GM23338 (cell line): ENCODE results near the gene BPIFB2. TPM values are rescaled to one million over a fixed set of nuclear protein-coding genes. Genes with fewer than 3 reads are reported as not detected.

Source experiments
- ATAC-seq: fragments of 200-7000 bp; cut with Tn5 transposase; 3 replicates; pipeline ENCODE4 v1.9.1; 2020
- DNase-seq: peaks from one replicate; pipeline ENCODE4 v3.0.0-alpha.2; 2015; ENCODE audit warnings: low spot score
- H2AFZ ChIP-seq: fragments of 200-600 bp; sonication (generic); 2 replicates; pipeline ENCODE4 v1.8.0; 2016; ENCODE audit warnings: antibody characterized with exemption, mild to moderate bottlenecking, moderate library complexity
- H3F3A ChIP-seq: fragments of 200-600 bp; sonication (generic); replicated peaks from 2 replicates; pipeline ENCODE4 v1.8.0; 2017; ENCODE audit warnings: antibody characterized with exemption, mixed run types, low read depth
- H3K27ac ChIP-seq: fragments of 200-600 bp; sonication (generic); 2 replicates; pipeline ENCODE4 v1.6.1; 2016; ENCODE audit warnings: low read depth
- H3K27me3 ChIP-seq: fragments of 200-600 bp; sonication (generic); 2 replicates; pipeline ENCODE4 v1.8.0; 2016; ENCODE audit warnings: mild to moderate bottlenecking, mixed run types, moderate library complexity; ENCODE audit not compliant: insufficient read depth
- H3K36me3 ChIP-seq: fragments of 200-600 bp; sonication (generic); 2 replicates; pipeline ENCODE4 v1.8.0; 2016; ENCODE audit warnings: mild to moderate bottlenecking; ENCODE audit not compliant: insufficient read depth
- H3K4me1 ChIP-seq: fragments of 200-600 bp; sonication (generic); 2 replicates; pipeline ENCODE4 v1.8.0; 2016; ENCODE audit warnings: mild to moderate bottlenecking, moderate library complexity; ENCODE audit not compliant: insufficient read depth
- H3K4me2 ChIP-seq: fragments of 200-600 bp; sonication (generic); 2 replicates; pipeline ENCODE4 v1.7.1; 2017; ENCODE audit warnings: mixed run types
- H3K4me3 ChIP-seq: fragments of 200-600 bp; sonication (generic); 2 replicates; pipeline ENCODE4 v1.6.1; 2016; ENCODE audit warnings: mixed run types
- H3K79me2 ChIP-seq: fragments of 200-600 bp; sonication (generic); replicated peaks from 2 replicates; pipeline ENCODE4 v1.8.0; 2017; ENCODE audit warnings: mild to moderate bottlenecking; ENCODE audit not compliant: insufficient read depth
- H3K9me2 ChIP-seq: fragments of 200-600 bp; sonication (generic); 2 replicates; pipeline ENCODE4 v1.8.0; 2017; ENCODE audit not compliant: insufficient read depth
- H4K20me1 ChIP-seq: fragments of 200-600 bp; sonication (generic); replicated peaks from 2 replicates; pipeline ENCODE4 v1.8.0; 2017; ENCODE audit warnings: mild to moderate bottlenecking; ENCODE audit not compliant: insufficient read depth
- H3K27ac Mint-ChIP-seq: 2 replicates; pipeline ENCODE4 v1.8.0; 2020; ENCODE audit warnings: inconsistent platforms, mild to moderate bottlenecking, moderate library complexity, mixed read lengths
- H3K27me3 Mint-ChIP-seq: 3 replicates; pipeline ENCODE4 v1.8.0; 2022; ENCODE audit warnings: low read depth, mild to moderate bottlenecking, moderate library complexity, mixed read lengths, inconsistent platforms; ENCODE audit not compliant: insufficient read depth, poor library complexity
- H3K36me3 Mint-ChIP-seq: 3 replicates; pipeline ENCODE4 v1.8.0; 2021; ENCODE audit warnings: low read depth, mild to moderate bottlenecking, inconsistent platforms, moderate library complexity, mixed read lengths
- H3K4me1 Mint-ChIP-seq: 3 replicates; pipeline ENCODE4 v1.8.0; 2020; ENCODE audit warnings: mild to moderate bottlenecking, inconsistent platforms, mixed read lengths
- H3K4me3 Mint-ChIP-seq: 3 replicates; pipeline ENCODE4 v1.8.0; 2021; ENCODE audit warnings: moderate library complexity, mild to moderate bottlenecking, inconsistent platforms, mixed read lengths
- H3K9me3 Mint-ChIP-seq: 3 replicates; pipeline ENCODE4 v1.8.0; 2020; ENCODE audit warnings: moderate library complexity, mild to moderate bottlenecking, inconsistent platforms, mixed read lengths
- CREB1 ChIP-seq: fragments of 250-450 bp; sonication (Bioruptor Pico); IDR thresholded peaks from 2 replicates; pipeline ENCODE4 v1.5.0; 2020; ENCODE audit warnings: low read depth, mild to moderate bottlenecking, moderate library complexity
- CTCF ChIP-seq, 2 experiments: fragments of 200-600 bp in 1 of 2; sonication (generic) in 1 of 2; conservative IDR thresholded peaks; 2 replicates each; pipeline versions ENCODE4 v1.5.1 to v1.6.1; 2016 to 2017; ENCODE audit warnings: antibody characterized with exemption in 2 of 2, low read depth in 2 of 2, mild to moderate bottlenecking in 2 of 2, moderate library complexity in 1 of 2
- ETS1 ChIP-seq: IDR thresholded peaks from 2 replicates; pipeline ENCODE4 v1.6.1; 2016; ENCODE audit warnings: antibody characterized with exemption
- EZH2 ChIP-seq: fragments of 200-600 bp; sonication (generic); IDR thresholded peaks from one replicate; pipeline ENCODE4 v1.8.0; 2017; ENCODE audit warnings: antibody characterized with exemption, mild to moderate bottlenecking, low read depth; ENCODE audit not compliant: unreplicated experiment
- EZH2phosphoT487 ChIP-seq: fragments of 200-600 bp; sonication (generic); IDR thresholded peaks from one replicate; pipeline ENCODE4 v1.8.1; 2018; ENCODE audit warnings: antibody characterized with exemption; ENCODE audit not compliant: unreplicated experiment
- JUNB ChIP-seq: IDR thresholded peaks from one replicate; pipeline ENCODE4 v1.6.1; 2016; ENCODE audit warnings: antibody characterized with exemption; ENCODE audit not compliant: unreplicated experiment
- NANOG ChIP-seq: IDR thresholded peaks from 2 replicates; pipeline ENCODE4 v1.6.1; 2016; ENCODE audit warnings: antibody characterized with exemption, borderline replicate concordance
- POLR2AphosphoS5 ChIP-seq: IDR thresholded peaks from 2 replicates; pipeline ENCODE4 v1.6.1; 2016; ENCODE audit warnings: antibody characterized with exemption, low read depth
- REST ChIP-seq: IDR thresholded peaks from one replicate; pipeline ENCODE4 v1.6.1; 2018; ENCODE audit warnings: antibody characterized with exemption; ENCODE audit not compliant: unreplicated experiment
- STAT1 ChIP-seq: IDR thresholded peaks from one replicate; pipeline ENCODE4 v1.6.1; 2016; ENCODE audit warnings: antibody characterized with exemption; ENCODE audit not compliant: unreplicated experiment
- ZNF331 ChIP-seq: fragments of 250-450 bp; sonication (Bioruptor Pico); IDR thresholded peaks from 2 replicates; pipeline ENCODE4 v1.5.0; 2020; ENCODE audit warnings: low read depth, mild to moderate bottlenecking, moderate library complexity
- ZNF462 ChIP-seq: fragments of 250-450 bp; sonication (Bioruptor Pico); IDR thresholded peaks from 2 replicates; pipeline ENCODE4 v1.5.0; 2020; ENCODE audit warnings: mild to moderate bottlenecking, moderate library complexity
- polyA plus RNA-seq: library from polyadenylated mRNA; unstranded; fragments of >200 nt; fragmentation: Nextera tagmentation; extraction: Ambion mirVana; gene quantifications from 2 replicates; pipeline ENCODE4 v1.2.1, GENCODE V29; 2016
- total RNA-seq: library from RNA; depleted of rRNA; stranded (reverse); fragments of >200 nt; shearing (Covaris generic); gene quantifications from 2 replicates; pipeline ENCODE4 v1.2.3, GENCODE V29; 2014

The BPIFB2 gene
- total and polyA plus RNA-seq, 2 experiments from 2014 or later: not detected

GRCh38 chr20:32977281-32978008 lies 30.1 kb upstream of the BPIFB2 start:
- H3K4me2 ChIP-seq: no peak overlapping the region
- no peaks in the 10 kb centered on the region for H3K36me3 ChIP-seq
- H3K27me3 Mint-ChIP-seq: peaks cover 13% of the 10 kb centered on the region
- H3K4me1 ChIP-seq: peaks cover 16% of the 10 kb centered on the region
- ATAC-seq: no peak
- no peaks in the 10 kb centered on the region for H4K20me1 ChIP-seq
- peaks cover 5% of the 10 kb centered on the region for H3K4me1 Mint-ChIP-seq
- no peaks in the 10 kb centered on the region for H3K9me2 ChIP-seq
- no peak overlapping the region for H3K4me3 ChIP-seq
- no peak overlapping the region for H3K4me3 Mint-ChIP-seq
- peaks cover 8% of the 10 kb centered on the region for H3K9me3 Mint-ChIP-seq
- H3K79me2 ChIP-seq: no peaks in the 10 kb centered on the region
- no peak overlapping the region for H3K27ac Mint-ChIP-seq
- TF ChIP-seq REST (no peak), CTCF (conservative IDR thresholded peaks at IDR 0.05; ENCODE audit: low read depth in 2 of 2) (no peak), CREB1 (CRISPR knock-in tag) (no peak), EZH2phosphoT487 (no peak), STAT1 (no peak), ZNF462 (CRISPR knock-in tag) (no peak), EZH2 (no peak), JUNB (no peak), NANOG (no peak), POLR2AphosphoS5 (no peak), ZNF331 (CRISPR knock-in tag) (no peak), ETS1 (no peak)
- 0 out of 3 replicates have a peak, but pooled peaks cover 3% of the 10 kb centered on the region for H3K36me3 Mint-ChIP-seq
- no peak for DNase-seq
- 0 out of 2 replicates have a peak, but pooled peaks cover 10% of the 10 kb centered on the region for H3F3A ChIP-seq
- H3K27me3 ChIP-seq: no peaks in the 10 kb centered on the region
- H3K27ac ChIP-seq: no peak overlapping the region
- no peak overlapping the region for H2AFZ ChIP-seq
